ENCODE measurements around the gene PTTG1IP.

Gene PTTG1IP

GRCh38 chr21:44865561-44866280 is 7.8 kb downstream of the PTTG1IP start:
- no peak for TF ChIP-seq CTCF (IDR thresholded peaks at IDR 0.05)

GRCh38 chr21:44862869-44863685 is 10.4 kb downstream of the PTTG1IP start:
- no peak for TF ChIP-seq CTCF (IDR thresholded peaks at IDR 0.05)

- no peak for TF ChIP-seq CTCF (IDR thresholded peaks at IDR 0.05)
Measured at GRCh38 chr21:44858791-44859190, 14.7 kb downstream of the PTTG1IP start.

- TF ChIP-seq CTCF (IDR thresholded peaks at IDR 0.05) = no peak
Measured at GRCh38 chr21:44858291-44858690, 15.2 kb downstream of the PTTG1IP start.

- no peak for TF ChIP-seq CTCF (IDR thresholded peaks at IDR 0.05)
Measured at GRCh38 chr21:44857127-44857892, 16.2 kb downstream of the PTTG1IP start.

- no peak for TF ChIP-seq CTCF (IDR thresholded peaks at IDR 0.05)
Measured at GRCh38 chr21:44856131-44856530, 17.4 kb downstream of the PTTG1IP start.

- TF ChIP-seq CTCF (IDR thresholded peaks at IDR 0.05) = no peak
Measured at GRCh38 chr21:44855572-44855971, 17.9 kb downstream of the PTTG1IP start.
